ENCODE results near the gene NBEA. TPM values are rescaled to one million over a fixed set of nuclear protein-coding genes. Genes with fewer than 3 reads are reported as not detected.

NBEA gene
- total RNA-seq, 3 donors from 2014 or later (not counting 1 experiment from before 2014, with no cell fraction given): 0.27 to 0.66 (median 0.33) TPM

DNA sequence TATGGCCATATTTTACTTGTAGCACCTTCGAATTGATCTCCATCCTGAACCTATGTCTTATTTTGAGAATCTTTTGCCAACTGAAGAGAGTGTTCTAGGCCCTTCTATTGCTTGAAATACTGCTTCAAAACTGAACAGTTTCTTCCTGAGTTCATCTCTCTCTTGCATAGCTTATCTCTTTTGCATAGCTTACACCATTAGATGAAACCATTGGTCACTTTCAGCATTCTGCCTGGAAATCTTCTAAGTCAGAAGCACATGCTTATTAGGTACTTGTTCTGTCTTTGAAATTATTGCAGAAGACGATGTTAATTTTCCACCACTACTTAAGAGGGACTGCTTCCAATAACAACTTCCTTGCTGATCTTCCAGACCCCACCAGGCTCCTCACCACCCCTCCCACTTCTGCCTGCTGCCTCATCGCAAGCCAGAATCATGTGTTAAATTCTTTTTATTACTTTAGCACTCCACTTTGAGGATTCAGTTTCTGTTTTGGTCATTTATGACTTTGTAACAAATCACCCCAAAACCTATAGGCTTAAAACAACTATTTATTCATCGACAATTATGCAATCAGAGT is 656.8 kb downstream of the NBEA start:
- intact Hi-C loops (cut with micrococcal nuclease): no loop called here

GRCh38 chr13:35599384-35599783 is 657.3 kb downstream of the NBEA start:
- Mint-ChIP-seq H3K9me3 (no peaks in the 10 kb centered on the region), H3K4me3 (no peak overlapping the region), H3K27me3 (ENCODE audit: low read depth in 2 of 2) (no peaks in the 10 kb centered on the region), H3K36me3 (no peaks in the 10 kb centered on the region), H3K27ac (no peak overlapping the region), H3K4me1 (peaks cover 0 to 5% of the 10 kb centered on the region in 2 donors)
- no peaks in the 10 kb centered on the region for H3K27me3 ChIP-seq (ENCODE audit: control insufficient read depth, insufficient read depth, low read length)
- H3K4me3 ChIP-seq (ENCODE audit: low read length): no peak overlapping the region
- no peak for TF ChIP-seq CTCF (IDR thresholded peaks at IDR 0.05)
- intact Hi-C loops (cut with micrococcal nuclease): no loop called here
- DNase-seq (no peak), ATAC-seq (no peak)
- no peaks in the 10 kb centered on the region for H3K9me3 ChIP-seq (ENCODE audit: control insufficient read depth, insufficient read depth, low read length)
- 82% methylated on average over 2 of the region's 2 CpGs for WGBS (ENCODE audit: insufficient coverage)
- no peak overlapping the region for H3K27ac ChIP-seq (ENCODE audit: low read length)
- no peaks in the 10 kb centered on the region for H3K4me1 ChIP-seq (ENCODE audit: control insufficient read depth, insufficient read depth, low read length)
- H3K36me3 ChIP-seq (ENCODE audit: control insufficient read depth, insufficient read depth, low read length): no peaks in the 10 kb centered on the region

More for the DNA sequence above, 656.8 kb downstream of the NBEA start:
- no peaks in the 10 kb centered on the region for H3K4me1 ChIP-seq (ENCODE audit: control insufficient read depth, insufficient read depth, low read length)
- no peak for TF ChIP-seq CTCF (IDR thresholded peaks at IDR 0.05)
- no peaks in the 10 kb centered on the region for H3K9me3 ChIP-seq (ENCODE audit: control insufficient read depth, insufficient read depth, low read length)
- H3K4me3 Mint-ChIP-seq: no peak overlapping the region
- no peaks in the 10 kb centered on the region for H3K36me3 ChIP-seq (ENCODE audit: control insufficient read depth, insufficient read depth, low read length)
- H3K36me3 Mint-ChIP-seq: no peaks in the 10 kb centered on the region
- H3K27ac Mint-ChIP-seq: no peak overlapping the region
- H3K9me3 Mint-ChIP-seq: no peaks in the 10 kb centered on the region
- H3K4me3 ChIP-seq (ENCODE audit: low read length): no peak overlapping the region
- DNase-seq (no peak), ATAC-seq (no peak)
- no peaks in the 10 kb centered on the region for H3K27me3 ChIP-seq (ENCODE audit: control insufficient read depth, insufficient read depth, low read length)
- H3K27me3 Mint-ChIP-seq (ENCODE audit: low read depth in 2 of 2): no peaks in the 10 kb centered on the region
- 83% methylated on average over 3 of the region's 4 CpGs for WGBS (ENCODE audit: insufficient coverage)
- peaks cover 0 to 5% of the 10 kb centered on the region in 2 donors for H3K4me1 Mint-ChIP-seq
- no peak overlapping the region for H3K27ac ChIP-seq (ENCODE audit: low read length)

DNA sequence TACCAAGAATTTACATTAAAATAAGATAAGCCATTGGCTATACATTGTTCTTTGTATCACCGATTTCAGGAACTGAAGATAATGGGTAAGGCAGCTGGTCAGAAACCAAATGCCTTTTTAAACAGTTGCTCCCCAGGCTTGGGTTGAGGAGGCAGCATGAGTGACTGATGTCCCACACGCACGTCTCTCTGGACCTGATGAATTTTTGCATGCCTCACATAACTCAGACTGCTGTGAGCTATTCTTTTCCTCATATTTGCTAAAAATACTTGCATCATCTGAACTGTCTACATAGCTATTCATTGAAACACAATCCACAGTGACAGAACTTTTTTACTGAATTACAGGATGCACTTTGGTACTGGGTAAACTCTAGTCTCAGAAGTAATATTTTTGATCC is 658.1 kb downstream of the NBEA start:
- Histone ChIP-seq H3K27me3 (ENCODE audit: control insufficient read depth, insufficient read depth, low read length) (no peaks in the 10 kb centered on the region), H3K27ac (ENCODE audit: low read length) (no peak overlapping the region), H3K36me3 (ENCODE audit: control insufficient read depth, insufficient read depth, low read length) (no peaks in the 10 kb centered on the region), H3K9me3 (ENCODE audit: control insufficient read depth, insufficient read depth, low read length) (no peaks in the 10 kb centered on the region), H3K4me1 (ENCODE audit: control insufficient read depth, insufficient read depth, low read length) (no peaks in the 10 kb centered on the region), H3K4me3 (ENCODE audit: low read length) (no peak overlapping the region)
- no peak for TF ChIP-seq CTCF (IDR thresholded peaks at IDR 0.05)
- H3K4me3 Mint-ChIP-seq: no peak overlapping the region
- no peak for DNase-seq
- no peaks in the 10 kb centered on the region for H3K36me3 Mint-ChIP-seq
- peaks cover 0 to 5% of the 10 kb centered on the region in 2 donors for H3K4me1 Mint-ChIP-seq
- H3K27ac Mint-ChIP-seq: no peak overlapping the region
- no peaks in the 10 kb centered on the region for H3K27me3 Mint-ChIP-seq (ENCODE audit: low read depth in 2 of 2)
- intact Hi-C loops (cut with micrococcal nuclease): no loop called here
- no peak for ATAC-seq
- WGBS (ENCODE audit: insufficient coverage): 94% methylated on average over 3 of the region's 3 CpGs
- no peaks in the 10 kb centered on the region for H3K9me3 Mint-ChIP-seq

Measured in natural killer cell (primary cell).